ENCODE results near the gene SCFD2.

The SCFD2 gene

GRCh38 chr4:53116954-53117353 lies 248.9 kb downstream of the SCFD2 start:
- no peak overlapping the region for H2AFZ ChIP-seq (ENCODE audit: low read length)
- no peak overlapping the region for H3K4me2 ChIP-seq (ENCODE audit: low read length)
- no peak overlapping the region for H3K27ac ChIP-seq (ENCODE audit: low read depth, low read length, poor library complexity, severe bottlenecking)
- no peaks in the 10 kb centered on the region for H4K20me1 ChIP-seq (ENCODE audit: insufficient read depth, low read length)
- no peak overlapping the region for H3K9ac ChIP-seq (ENCODE audit: low read length)
- 0 out of 2 replicates have a peak, but pooled peaks cover 3% of the 10 kb centered on the region for H3F3A ChIP-seq (ENCODE audit: insufficient read depth, low read length)
- no peaks in the 10 kb centered on the region for H3K4me1 ChIP-seq (ENCODE audit: insufficient read depth, low read length, severe bottlenecking)
- H3K4me3 ChIP-seq (ENCODE audit: low read depth, low read length, poor library complexity, severe bottlenecking), result no peak overlapping the region
- no peaks in the 10 kb centered on the region for H3K9me3 ChIP-seq (ENCODE audit: low read length)
- no peaks in the 10 kb centered on the region for H3K9me2 ChIP-seq (ENCODE audit: low read depth, low read length)
- no peaks in the 10 kb centered on the region for H3K27me3 ChIP-seq (ENCODE audit: insufficient read depth, low read length)
- no peaks in the 10 kb centered on the region for H3K36me3 ChIP-seq (ENCODE audit: insufficient read depth, low read length)
- TF ChIP-seq EZH2 (IDR thresholded peaks at IDR 0.05; ENCODE audit: borderline replicate concordance, low read length) (no peak), CTCF (IDR thresholded peaks at IDR 0.05; ENCODE audit: low read length) (no peak)
- H3K79me2 ChIP-seq (ENCODE audit: insufficient read depth, low read length), result no peaks in the 10 kb centered on the region

GRCh38 chr4:53113431-53114225 lies 252.2 kb downstream of the SCFD2 start:
- no peaks in the 10 kb centered on the region for H3K4me1 ChIP-seq (ENCODE audit: insufficient read depth, low read length, severe bottlenecking)
- no peaks in the 10 kb centered on the region for H3K36me3 ChIP-seq (ENCODE audit: insufficient read depth, low read length)
- no peaks in the 10 kb centered on the region for H3K9me3 ChIP-seq (ENCODE audit: low read length)
- H4K20me1 ChIP-seq (ENCODE audit: insufficient read depth, low read length), result no peaks in the 10 kb centered on the region
- no peak overlapping the region for H3K4me3 ChIP-seq (ENCODE audit: low read depth, low read length, poor library complexity, severe bottlenecking)
- H3K4me2 ChIP-seq (ENCODE audit: low read length), result no peak overlapping the region
- H3K27ac ChIP-seq (ENCODE audit: low read depth, low read length, poor library complexity, severe bottlenecking), result no peak overlapping the region
- no peaks in the 10 kb centered on the region for H3K27me3 ChIP-seq (ENCODE audit: insufficient read depth, low read length)
- no peak overlapping the region for H3K9ac ChIP-seq (ENCODE audit: low read length)
- H3F3A ChIP-seq (ENCODE audit: insufficient read depth, low read length), result no peaks in the 10 kb centered on the region
- H3K79me2 ChIP-seq (ENCODE audit: insufficient read depth, low read length), result no peaks in the 10 kb centered on the region
- no peak for TF ChIP-seq EZH2 (IDR thresholded peaks at IDR 0.05; ENCODE audit: borderline replicate concordance, low read length)
- TF ChIP-seq CTCF (IDR thresholded peaks at IDR 0.05; ENCODE audit: low read length), result no peak
- H3K9me2 ChIP-seq (ENCODE audit: low read depth, low read length), result no peaks in the 10 kb centered on the region
- no peak overlapping the region for H2AFZ ChIP-seq (ENCODE audit: low read length)

- H3K9me2 ChIP-seq (ENCODE audit: low read depth, low read length), result no peaks in the 10 kb centered on the region
- H3K79me2 ChIP-seq (ENCODE audit: insufficient read depth, low read length), result no peaks in the 10 kb centered on the region
- no peak overlapping the region for H3K27ac ChIP-seq (ENCODE audit: low read depth, low read length, poor library complexity, severe bottlenecking)
These were observed 260.5 kb downstream of the SCFD2 start for GRCh38 chr4:53105313-53105712.

More at GRCh38 chr4:53105313-53105712, 260.5 kb downstream of the SCFD2 start:
- Histone ChIP-seq H2AFZ (ENCODE audit: low read length) (no peak overlapping the region), H3F3A (ENCODE audit: insufficient read depth, low read length) (no peaks in the 10 kb centered on the region), H3K27me3 (ENCODE audit: insufficient read depth, low read length) (no peaks in the 10 kb centered on the region), H3K4me3 (ENCODE audit: low read depth, low read length, poor library complexity, severe bottlenecking) (no peak overlapping the region), H4K20me1 (ENCODE audit: insufficient read depth, low read length) (no peaks in the 10 kb centered on the region), H3K4me1 (ENCODE audit: insufficient read depth, low read length, severe bottlenecking) (no peaks in the 10 kb centered on the region), H3K36me3 (ENCODE audit: insufficient read depth, low read length) (no peaks in the 10 kb centered on the region), H3K9ac (ENCODE audit: low read length) (no peak overlapping the region), H3K9me3 (ENCODE audit: low read length) (no peaks in the 10 kb centered on the region), H3K4me2 (ENCODE audit: low read length) (no peak overlapping the region)
- TF ChIP-seq EZH2 (IDR thresholded peaks at IDR 0.05; ENCODE audit: borderline replicate concordance, low read length) (no peak), CTCF (IDR thresholded peaks at IDR 0.05; ENCODE audit: low read length) (no peak)
